ENCODE data around the gene C6orf89. TPM values are rescaled to one million over a fixed set of nuclear protein-coding genes. Genes with fewer than 3 reads are reported as not detected.

C6orf89 gene
- total RNA-seq, 1 donor from 2014 or later: 54.7 TPM

GRCh38 chr6:36968266-36968977, 82.7 kb downstream of the C6orf89 start:
- no peaks in the 10 kb centered on the region for H3K9me3 ChIP-seq
- H3K36me3 ChIP-seq: peaks cover 68% of the 10 kb centered on the region
- H3K27ac ChIP-seq: peak overlapping the region; percentile 53
- no peak for TF ChIP-seq CTCF (IDR thresholded peaks at IDR 0.05)
- no peak overlapping the region for H3K4me3 ChIP-seq
- peaks cover 15% of the 10 kb centered on the region for H3K4me1 ChIP-seq
- ATAC-seq: no peak
- peak; percentile 51 for DNase-seq
- intact Hi-C loops (cut with DNase I): no loop called here
- no peaks in the 10 kb centered on the region for H3K27me3 ChIP-seq (ENCODE audit: low read depth)

GRCh38 chr6:36969240-36969691, 83.5 kb downstream of the C6orf89 start:
- intact Hi-C loops (cut with DNase I): no loop called here
- Histone ChIP-seq H3K4me3 (no peak overlapping the region), H3K27ac (peak overlapping the region; percentile 53), H3K9me3 (no peaks in the 10 kb centered on the region), H3K4me1 (peaks cover 7% of the 10 kb centered on the region), H3K36me3 (peaks cover 77% of the 10 kb centered on the region), H3K27me3 (ENCODE audit: low read depth) (no peaks in the 10 kb centered on the region)
- peak; percentile 84 for DNase-seq
- ATAC-seq: peak; percentile 87
- TF ChIP-seq CTCF (IDR thresholded peaks at IDR 0.05): no peak

- H3K4me3 ChIP-seq: no peak overlapping the region
- peak overlapping the region; percentile 53 for H3K27ac ChIP-seq
- peak; percentile 10 to 11 for ATAC-seq
- H3K27me3 ChIP-seq (ENCODE audit: low read depth): no peaks in the 10 kb centered on the region
- peaks cover 4% of the 10 kb centered on the region for H3K4me1 ChIP-seq
- H3K9me3 ChIP-seq: no peaks in the 10 kb centered on the region
- no peak for TF ChIP-seq CTCF (IDR thresholded peaks at IDR 0.05)
- H3K36me3 ChIP-seq: peaks cover 87% of the 10 kb centered on the region
- intact Hi-C loops (cut with DNase I): no loop called here
- DNase-seq: no peak
These were observed 84.5 kb downstream of the C6orf89 start for GRCh38 chr6:36969988-36970891.

- Histone ChIP-seq H3K27me3 (ENCODE audit: low read depth) (no peaks in the 10 kb centered on the region), H3K9me3 (no peaks in the 10 kb centered on the region), H3K27ac (peak overlapping the region; percentile 53), H3K36me3 (peaks cover 96% of the 10 kb centered on the region), H3K4me1 (peaks cover 6% of the 10 kb centered on the region), H3K4me3 (no peak overlapping the region)
- no peak for TF ChIP-seq CTCF (IDR thresholded peaks at IDR 0.05)
- ATAC-seq: no peak
- no peak for DNase-seq
- intact Hi-C loops (cut with DNase I): no loop called here
These were observed 85.4 kb downstream of the C6orf89 start for GRCh38 chr6:36970892-36971842.
